GM12865 (cell line): Measurements from ENCODE around the gene PPP2R2B.

Source experiments
- DNase-seq: peaks from one replicate; pipeline ENCODE4 v3.0.0; 2010; ENCODE audit warnings: low read depth
- H3K4me3 ChIP-seq: 2 replicates; pipeline ENCODE4 v1.5.1; 2011; ENCODE audit warnings: mild to moderate bottlenecking, low read depth, low read length, control low read depth
- CTCF ChIP-seq: IDR thresholded peaks from 2 replicates; pipeline ENCODE4 v1.5.1; 2011; ENCODE audit warnings: low read length, control low read depth, low read depth, inconsistent platforms; ENCODE audit not compliant: insufficient read depth; ENCODE audit errors: missing control alignments

PPP2R2B gene

GRCh38 chr5:146671561-146672295 is 206.8 kb downstream of the PPP2R2B start:
- no peak for DNase-seq
- no peak overlapping the region for H3K4me3 ChIP-seq
- TF ChIP-seq CTCF = no peak

GRCh38 chr5:146669656-146670055 is 208.9 kb downstream of the PPP2R2B start:
- no peak for TF ChIP-seq CTCF
- no peak for DNase-seq
- H3K4me3 ChIP-seq = no peak overlapping the region

- TF ChIP-seq CTCF = no peak
- DNase-seq = no peak
- no peak overlapping the region for H3K4me3 ChIP-seq
Measured at GRCh38 chr5:146667633-146668272, 210.8 kb downstream of the PPP2R2B start.

GRCh38 chr5:146662229-146662628 is 216.3 kb downstream of the PPP2R2B start:
- TF ChIP-seq CTCF = peak; percentile 55
- peak; percentile 41 for DNase-seq
- H3K4me3 ChIP-seq = no peak overlapping the region

GRCh38 chr5:146660376-146660960 is 218.1 kb downstream of the PPP2R2B start:
- TF ChIP-seq CTCF = no peak
- no peak overlapping the region for H3K4me3 ChIP-seq
- DNase-seq = no peak

- no peak for DNase-seq
- TF ChIP-seq CTCF = no peak
- H3K4me3 ChIP-seq = no peak overlapping the region
Measured at GRCh38 chr5:146659961-146660360, 218.6 kb downstream of the PPP2R2B start.

GRCh38 chr5:146656703-146657102 is 221.9 kb downstream of the PPP2R2B start:
- no peak for DNase-seq
- H3K4me3 ChIP-seq = no peak overlapping the region
- TF ChIP-seq CTCF = no peak
